GM19099 (cell line): Measurements from ENCODE around the gene ANXA1.

Experiments
- POLR2A ChIP-seq: IDR thresholded peaks from 3 replicates; pipeline ENCODE4 v1.6.1; 2011; ENCODE audit warnings: low read depth; ENCODE audit not compliant: insufficient read length; ENCODE audit errors: extremely low read depth

The ANXA1 gene

DNA sequence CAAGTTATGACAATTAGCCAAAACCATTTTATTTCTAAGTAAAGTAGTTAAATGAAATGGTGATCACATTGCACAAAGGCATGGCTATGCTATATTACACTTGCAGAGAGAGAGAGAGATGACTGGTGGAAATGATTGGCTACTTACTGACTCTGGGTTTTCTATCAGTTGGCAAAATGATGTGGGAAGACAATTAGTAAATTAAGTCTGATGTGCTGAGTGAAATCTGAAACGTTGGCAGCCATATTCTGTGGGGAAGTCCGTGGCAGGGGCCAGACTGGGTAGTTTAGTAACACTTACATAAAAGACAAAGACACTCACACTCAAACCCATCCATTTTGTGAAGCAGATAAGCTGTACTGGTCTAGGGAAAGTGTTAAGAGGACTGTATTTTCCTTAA is 61.6 kb downstream of the ANXA1 start:
- TF ChIP-seq POLR2A = no peak

DNA sequence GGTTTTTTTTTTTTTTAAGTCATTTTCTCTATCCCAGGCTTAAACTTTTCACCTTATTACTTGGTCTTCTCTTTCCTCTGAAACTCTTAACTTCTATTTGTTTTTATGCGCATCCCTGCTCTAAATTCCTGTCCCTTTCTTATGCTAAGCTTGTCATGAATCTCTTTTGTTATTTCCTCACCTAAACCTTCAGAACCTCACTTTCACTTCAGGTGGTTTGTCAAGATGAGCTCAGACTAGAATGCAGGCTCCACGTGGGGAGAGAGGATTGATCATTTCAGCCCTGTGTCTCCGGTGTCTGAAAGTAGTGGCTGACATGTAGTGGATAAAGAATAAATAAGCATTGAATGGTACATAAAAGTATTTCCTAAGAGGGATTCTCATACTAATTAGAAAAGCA is 63.6 kb downstream of the ANXA1 start:
- TF ChIP-seq POLR2A = no peak

DNA sequence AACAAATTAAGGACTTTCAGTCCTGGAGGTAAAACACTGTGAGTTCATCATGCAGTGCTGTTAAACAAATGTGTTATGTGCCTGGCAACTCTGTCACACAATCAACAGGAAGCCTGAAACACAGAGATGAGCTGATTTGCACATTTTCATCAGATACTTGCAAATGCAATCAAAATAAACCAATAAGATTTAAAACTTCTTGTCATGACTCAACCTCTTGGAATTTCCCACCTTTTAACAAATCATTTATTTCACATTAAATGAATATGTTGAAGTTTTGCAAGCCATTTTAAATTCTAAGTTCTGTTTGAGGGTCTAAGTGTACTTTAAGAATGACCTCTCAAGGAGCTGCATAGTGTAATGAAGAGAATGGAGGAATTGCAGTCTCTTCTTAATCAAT is 64.4 kb downstream of the ANXA1 start:
- TF ChIP-seq POLR2A = no peak
